A673 (cell line): ENCODE results near the gene EIF4G1. TPM values are rescaled to one million over a fixed set of nuclear protein-coding genes. Genes with fewer than 3 reads are reported as not detected.

Experiments used
- BruUV-seq: library from RNA; stranded (reverse); fragments of 400-500 nt; replicated peaks from 2 replicates; lab custom pipeline; 2021; lab: Mats Ljungman, UMichigan
- CTCF ChIA-PET: fragments of 300-600 bp; sonication (Branson Sonifier 250); formaldehyde crosslinking; loops from one replicate; lab custom pipeline; 2022; ENCODE audit warnings: antibody characterized with exemption; lab: Charles Lee
- POLR2A ChIA-PET: fragments of 300-600 bp; sonication (Branson Sonifier 250); formaldehyde crosslinking; loops from one replicate; lab custom pipeline; 2022; ENCODE audit warnings: antibody characterized with exemption; ENCODE audit not compliant: low non-redundant PET; lab: Charles Lee
- DNase-seq: peaks from one replicate; pipeline ENCODE4 v3.0.0-alpha.2; 2015; ENCODE audit warnings: low spot score
- H3K27ac ChIP-seq: fragments of 200-600 bp; sonication (generic); 2 replicates; pipeline ENCODE4 v1.5.1; 2016; ENCODE audit warnings: mixed run types, low read depth, mild to moderate bottlenecking, mixed read lengths, antibody characterized with exemption, low read length; ENCODE audit not compliant: poor library complexity, severe bottlenecking
- H3K27me3 ChIP-seq: fragments of 200-600 bp; sonication (generic); replicated peaks from 2 replicates; pipeline ENCODE4 v1.6.1; 2017; ENCODE audit warnings: mixed run types, low read depth, mild to moderate bottlenecking, mixed read lengths, antibody characterized with exemption, low read length; ENCODE audit not compliant: insufficient read depth, poor library complexity
- H3K36me3 ChIP-seq: fragments of 200-600 bp; sonication (generic); 2 replicates; pipeline ENCODE4 v1.6.1; 2016; ENCODE audit warnings: mixed run types, mild to moderate bottlenecking, mixed read lengths, antibody characterized with exemption, low read length; ENCODE audit not compliant: insufficient read depth, poor library complexity, severe bottlenecking
- H3K4me1 ChIP-seq: fragments of 200-600 bp; sonication (generic); 2 replicates; pipeline ENCODE4 v1.6.1; 2017; ENCODE audit warnings: mixed run types, mild to moderate bottlenecking, mixed read lengths, antibody characterized with exemption, low read length; ENCODE audit not compliant: insufficient read depth, poor library complexity, severe bottlenecking
- H3K4me3 ChIP-seq: fragments of 200-600 bp; sonication (generic); 2 replicates; pipeline ENCODE4 v1.5.1; 2016; ENCODE audit warnings: low read depth, mixed run types, mild to moderate bottlenecking, mixed read lengths, low read length; ENCODE audit not compliant: poor library complexity, severe bottlenecking
- H3K9me3 ChIP-seq: fragments of 200-600 bp; sonication (generic); 2 replicates; pipeline ENCODE4 v1.6.1; 2016; ENCODE audit warnings: mixed run types, low read depth, mild to moderate bottlenecking, mixed read lengths, antibody characterized with exemption, low read length; ENCODE audit not compliant: poor library complexity, severe bottlenecking
- CTCF ChIP-seq: fragments of 300-800, 200-600 bp; sonication (generic); conservative IDR thresholded peaks from 2 replicates; pipeline ENCODE4 v1.5.1; 2017; ENCODE audit warnings: low read depth, mild to moderate bottlenecking, antibody characterized with exemption, low read length, moderate library complexity, mixed read lengths
- EZH2 ChIP-seq: fragments of 200-600 bp; sonication (generic); IDR thresholded peaks from 2 replicates; pipeline ENCODE4 v1.6.1; 2017; ENCODE audit warnings: borderline replicate concordance, low read depth, mild to moderate bottlenecking, mixed read lengths, antibody characterized with exemption, low read length; ENCODE audit not compliant: poor library complexity, severe bottlenecking
- intact Hi-C: fragments of 100-400 bp; cut with micrococcal nuclease; formaldehyde crosslinking; loops from one replicate; pipeline ENCODE4 v1.10.0; 2022; ENCODE audit not compliant: unreplicated experiment
- total RNA-seq: library from RNA; stranded (reverse); gene quantifications from 2 replicates; pipeline ENCODE4 v1.2.3, GENCODE V29; 2021

The EIF4G1 gene
- total RNA-seq, 1 experiment from 2014 or later = 559 TPM

DNA sequence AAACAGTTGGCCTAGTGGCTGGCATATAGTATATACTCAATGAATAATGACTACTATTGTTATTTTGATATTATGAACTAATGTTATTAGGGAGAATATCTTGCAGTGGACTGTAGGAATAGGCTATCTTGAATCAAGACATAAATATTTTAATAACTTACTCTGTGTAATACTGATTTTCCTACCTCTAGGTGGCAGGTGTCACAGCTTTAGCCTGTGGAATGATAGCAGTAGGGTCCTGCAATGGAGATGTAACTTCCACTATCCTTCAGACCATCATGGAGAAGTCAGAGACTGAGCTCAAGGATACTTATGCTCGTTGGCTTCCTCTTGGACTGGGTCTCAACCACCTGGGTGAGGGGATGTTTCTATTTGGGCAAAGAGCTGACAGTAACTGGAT is 8.8 kb upstream of the EIF4G1 start:
- ChIA-PET CTCF (interaction anchor here (0.7 kb wide), 1 partner anchor 257 kb away, joined by 3 read pairs; no protein-coding TSS in a partner anchor), POLR2A (no interaction called here)
- Histone ChIP-seq H3K4me1 (peaks cover 3% of the 10 kb centered on the region), H3K4me3 (no peak overlapping the region), H3K27ac (no peak overlapping the region), H3K27me3 (no peaks in the 10 kb centered on the region), H3K9me3 (no peaks in the 10 kb centered on the region), H3K36me3 (peaks cover 85% of the 10 kb centered on the region)
- peak; percentile 39 for DNase-seq
- TF ChIP-seq CTCF (peak; percentile 49), EZH2 (no peak)
- no TSS peak for BruUV-seq
- intact Hi-C loops = no loop called here

DNA sequence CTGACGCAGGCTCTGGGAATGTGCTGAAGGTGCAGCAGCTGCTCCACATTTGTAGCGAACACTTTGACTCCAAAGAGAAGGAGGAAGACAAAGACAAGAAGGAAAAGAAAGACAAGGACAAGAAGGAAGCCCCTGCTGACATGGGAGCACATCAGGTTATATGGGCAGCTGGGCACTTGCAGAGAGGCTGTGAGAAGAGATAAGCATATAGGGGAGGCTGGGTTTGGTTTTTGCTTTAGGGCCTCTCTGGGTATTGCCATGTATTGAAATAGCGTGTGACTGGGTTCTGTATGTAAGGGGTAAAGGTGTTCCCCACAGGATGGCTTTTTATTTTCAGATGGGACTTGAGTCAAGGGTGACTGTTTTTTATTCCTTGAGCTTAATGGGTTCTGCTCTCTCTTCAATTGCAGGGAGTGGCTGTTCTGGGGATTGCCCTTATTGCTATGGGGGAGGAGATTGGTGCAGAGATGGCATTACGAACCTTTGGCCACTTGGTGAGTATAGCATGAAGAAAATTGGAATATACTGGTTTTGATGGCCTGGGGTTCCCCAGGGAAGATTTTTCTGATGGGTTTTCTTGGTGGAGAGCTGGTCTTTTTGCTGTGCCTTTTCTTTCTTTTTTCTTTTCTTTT is 7.9 kb upstream of the EIF4G1 start:
- Histone ChIP-seq H3K9me3 (no peaks in the 10 kb centered on the region), H3K27me3 (no peaks in the 10 kb centered on the region), H3K4me3 (no peak overlapping the region), H3K4me1 (no peaks in the 10 kb centered on the region), H3K36me3 (peaks cover 76% of the 10 kb centered on the region), H3K27ac (no peak overlapping the region)
- no TSS peak for BruUV-seq
- ChIA-PET CTCF (no interaction called here), POLR2A (no interaction called here)
- DNase-seq = no peak
- intact Hi-C loops = no loop called here
- TF ChIP-seq EZH2 = no peak
- TF ChIP-seq CTCF = no peak

GRCh38 chr3:184307915-184308314 is 6.5 kb upstream of the EIF4G1 start:
- TF ChIP-seq CTCF = no peak
- no peak for TF ChIP-seq EZH2
- no peak for DNase-seq
- no peaks in the 10 kb centered on the region for H3K4me1 ChIP-seq
- intact Hi-C loops = no loop called here
- peaks cover 62% of the 10 kb centered on the region for H3K36me3 ChIP-seq
- H3K27me3 ChIP-seq = no peaks in the 10 kb centered on the region
- ChIA-PET CTCF (no interaction called here), POLR2A (no interaction called here)
- no TSS peak for BruUV-seq
- H3K27ac ChIP-seq = no peak overlapping the region
- no peak overlapping the region for H3K4me3 ChIP-seq
- H3K9me3 ChIP-seq = no peaks in the 10 kb centered on the region
